ENCODE data around the gene BAX.

The BAX gene

DNA sequence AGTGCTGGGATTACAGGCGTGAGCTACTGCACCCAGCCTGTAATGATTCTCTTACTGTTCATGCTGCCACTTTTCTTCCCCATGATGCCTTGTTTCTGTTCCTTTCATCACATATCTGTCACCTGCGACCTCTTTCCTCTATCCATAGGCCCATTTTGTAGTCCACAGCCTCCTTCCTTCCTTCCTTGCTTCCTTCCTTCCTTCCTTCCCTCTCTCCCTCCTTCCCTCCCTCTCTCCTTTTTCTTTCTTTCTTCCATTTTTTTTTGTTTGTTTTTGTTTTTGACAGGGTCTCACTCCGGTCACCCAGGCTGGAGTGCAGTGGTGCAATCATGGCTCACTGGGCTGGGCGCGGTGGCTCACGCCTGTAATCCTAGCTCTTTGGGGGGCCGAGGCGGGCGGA lies 34.2 kb downstream of the BAX start:
- no peak for DNase-seq

DNA sequence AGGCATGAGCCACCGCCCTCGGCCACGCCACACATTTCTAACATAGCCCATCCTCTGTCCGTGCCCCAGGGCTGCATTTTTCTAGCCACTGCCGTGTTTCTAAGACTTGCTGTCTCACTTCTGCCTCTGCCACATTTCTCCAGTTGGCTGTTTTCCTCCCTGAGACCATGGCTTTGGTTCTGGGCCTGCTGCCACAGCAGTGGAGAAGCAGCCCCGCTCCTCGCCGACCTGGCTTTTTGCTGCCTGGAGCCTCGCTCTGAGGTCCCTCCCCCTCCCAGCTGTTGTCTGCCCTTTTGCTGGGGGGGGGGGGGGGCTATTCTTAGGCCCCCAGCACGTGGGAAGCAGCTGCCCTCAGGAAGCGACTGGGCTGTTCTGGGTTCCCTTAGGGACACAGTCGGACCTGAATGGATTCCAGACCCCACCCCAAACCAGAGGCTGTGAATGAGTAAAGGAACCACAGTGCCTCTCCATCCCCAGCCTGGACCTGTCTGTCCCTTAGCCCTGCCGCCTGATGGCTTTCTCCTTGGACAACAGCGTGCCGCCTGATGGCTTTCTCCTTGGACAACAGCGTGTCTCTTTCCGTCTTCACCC lies 35.1 kb downstream of the BAX start:
- no peak for DNase-seq

DNA sequence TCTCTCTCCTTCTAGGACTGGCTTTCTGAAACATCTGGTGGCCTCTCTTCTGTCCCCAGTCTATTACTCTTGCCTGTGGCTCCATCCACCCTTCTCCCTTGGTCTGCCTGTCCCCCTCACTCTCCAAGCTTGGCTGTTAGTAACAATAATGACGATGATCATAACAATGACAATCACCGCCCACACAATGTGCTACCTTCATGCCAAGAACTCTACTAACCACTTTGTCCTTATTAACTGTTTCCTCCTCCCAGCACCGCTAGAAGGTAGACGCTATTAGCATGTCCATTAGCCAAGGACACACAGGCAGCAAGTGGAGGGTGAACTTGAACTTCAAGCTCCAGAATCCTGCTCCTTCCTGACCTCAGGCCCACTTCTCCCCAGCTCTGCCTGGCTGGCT lies 35.7 kb downstream of the BAX start:
- DNase-seq, result no peak

DNA sequence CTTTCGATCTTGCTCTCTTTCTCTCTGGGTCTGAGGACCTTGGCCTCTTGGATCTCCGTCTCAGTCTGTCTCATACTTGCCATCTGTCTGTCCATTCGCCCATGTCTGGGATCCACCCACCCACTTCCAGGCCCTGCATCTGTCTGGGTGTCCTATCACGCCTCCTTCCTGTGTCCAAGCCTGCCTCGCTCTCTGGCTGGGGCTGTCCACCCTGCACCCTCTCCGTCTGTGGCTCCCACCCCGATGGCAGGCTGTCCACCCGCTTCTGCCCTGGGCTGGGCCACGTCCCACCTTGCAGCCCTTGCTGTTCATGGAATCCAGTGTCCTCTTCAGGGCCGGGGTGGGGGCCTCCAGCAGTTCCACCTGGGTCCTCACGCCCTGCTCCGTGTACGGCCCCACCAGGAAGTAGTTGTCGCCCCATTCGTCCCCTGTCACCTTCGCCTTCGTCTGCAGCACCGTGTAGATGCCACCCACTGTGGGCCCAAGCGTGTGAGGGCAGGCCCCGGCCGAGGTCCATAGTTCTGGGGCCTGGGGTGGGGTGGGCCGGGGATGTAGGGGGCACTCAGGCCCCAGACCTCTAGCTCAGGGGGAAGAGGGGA lies 36.4 kb downstream of the BAX start:
- DNase-seq, result no peak

DNA sequence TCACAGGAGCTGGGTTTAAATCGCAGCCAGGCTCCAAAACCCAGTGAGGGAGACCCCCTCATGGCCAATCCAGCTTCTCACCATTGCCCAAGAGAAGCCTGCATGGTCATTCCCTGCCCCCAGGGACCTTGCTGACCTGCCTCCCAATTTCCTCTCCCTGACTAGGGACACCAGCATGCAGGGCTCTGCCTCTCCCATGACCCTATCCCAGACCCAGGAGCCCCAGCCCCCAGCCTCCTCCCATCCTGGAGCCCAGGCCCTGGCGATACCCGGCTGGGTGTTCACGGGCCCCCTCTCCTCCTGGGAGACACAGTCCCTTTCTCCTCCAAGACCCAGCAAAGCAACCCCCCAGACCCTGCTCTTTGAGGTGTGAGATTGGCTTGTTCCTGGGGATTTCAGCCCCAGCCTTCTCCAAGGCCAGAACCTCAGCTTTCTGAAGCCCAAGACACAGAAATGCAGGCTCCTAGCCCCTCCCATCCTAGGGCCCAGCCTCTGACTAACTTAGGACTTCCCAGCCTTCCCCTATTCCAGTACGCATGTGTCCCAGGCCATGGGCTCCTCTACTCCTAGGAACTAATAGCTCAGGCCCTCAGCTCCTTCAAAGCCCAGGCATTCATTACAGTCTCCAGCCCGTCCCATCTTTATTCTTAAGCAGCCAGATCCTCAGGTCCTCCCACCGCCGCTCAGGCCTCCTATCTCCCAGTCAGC lies 37.4 kb downstream of the BAX start:
- peak; percentile 52 for DNase-seq

DNA sequence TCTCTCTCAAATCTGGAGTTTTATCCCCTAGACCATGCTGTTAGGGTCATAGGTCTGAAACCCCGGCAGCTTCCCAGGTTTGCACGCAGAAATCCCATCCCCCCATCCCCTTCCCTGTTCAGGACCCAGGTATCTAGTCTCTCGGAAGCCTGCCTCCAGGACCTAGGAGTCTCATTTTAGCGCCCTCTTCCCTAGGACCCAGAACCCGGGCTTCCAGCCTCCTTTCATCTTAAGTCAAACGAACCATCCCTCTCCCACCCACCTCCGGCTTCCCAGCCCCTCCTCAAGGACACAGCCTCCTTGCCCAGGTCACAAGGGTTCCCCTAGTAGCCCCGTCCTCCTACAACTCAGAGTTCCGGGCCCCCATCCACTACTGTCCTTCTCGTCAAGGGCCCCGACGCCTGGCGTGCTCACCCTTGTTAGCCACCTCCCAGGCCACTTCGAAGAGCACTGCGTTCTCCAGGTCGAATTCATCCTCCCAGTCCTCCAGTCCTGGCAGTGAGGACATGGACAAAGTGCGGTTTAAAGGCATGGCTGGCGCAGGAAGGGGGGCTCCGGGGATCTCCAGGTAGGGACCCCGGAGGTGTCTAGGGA lies 38.0 kb downstream of the BAX start:
- DNase-seq, result peak; percentile 39

DNA sequence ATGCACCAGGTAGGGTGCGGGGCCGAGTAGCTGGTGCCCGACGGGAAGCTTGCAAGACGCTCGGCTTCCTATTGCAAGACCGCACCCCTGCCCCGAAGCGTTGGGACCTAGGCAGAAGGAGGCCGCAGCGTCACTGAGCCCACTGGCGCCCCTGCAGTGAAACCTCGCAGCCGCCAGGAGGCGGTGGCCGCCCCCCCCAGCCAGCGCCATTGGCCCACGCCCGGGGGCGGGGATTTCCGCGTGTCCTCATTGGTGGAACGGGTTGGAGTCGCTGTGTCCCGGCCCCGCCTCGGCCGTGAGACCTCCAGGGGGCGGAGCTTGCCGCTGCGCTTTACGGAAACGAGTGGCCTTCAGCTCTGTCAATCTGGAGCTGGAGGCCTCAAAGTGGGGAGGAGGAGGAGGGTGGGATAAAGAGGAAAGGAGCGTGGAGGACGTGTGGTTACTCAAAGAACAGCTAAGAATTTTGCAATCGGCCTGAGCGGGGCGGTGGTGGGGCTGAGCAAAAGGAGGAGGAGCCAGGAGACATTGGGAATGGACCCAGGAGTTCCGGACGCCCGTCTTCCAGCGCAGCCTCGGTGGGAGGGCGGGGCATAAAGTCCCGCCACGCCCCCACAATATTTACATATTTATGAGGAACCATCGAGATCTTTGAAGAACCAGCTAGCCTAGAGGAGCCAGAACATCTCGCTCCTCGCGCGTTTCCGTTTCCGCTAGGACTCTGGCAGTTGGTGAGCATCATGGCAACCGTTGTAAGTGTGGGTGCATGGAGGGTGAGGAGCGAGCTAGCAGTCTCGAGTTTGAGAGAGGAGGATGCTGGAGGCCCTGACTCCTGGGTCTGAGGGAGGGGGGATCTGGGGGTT lies 38.7 kb downstream of the BAX start, which contains the start of the genes GYS1 and RUVBL2:
GYS1 (minus strand) TSS at position 135 of the 860 bp plus-strand sequence. CDS start 197 bp downstream, outside the sequence.
RUVBL2 (plus strand) TSS at position 713 of the 860 bp plus-strand sequence; CDS start at position 738, 25 bp downstream.
- DNase-seq, result peak; percentile 100

DNA sequence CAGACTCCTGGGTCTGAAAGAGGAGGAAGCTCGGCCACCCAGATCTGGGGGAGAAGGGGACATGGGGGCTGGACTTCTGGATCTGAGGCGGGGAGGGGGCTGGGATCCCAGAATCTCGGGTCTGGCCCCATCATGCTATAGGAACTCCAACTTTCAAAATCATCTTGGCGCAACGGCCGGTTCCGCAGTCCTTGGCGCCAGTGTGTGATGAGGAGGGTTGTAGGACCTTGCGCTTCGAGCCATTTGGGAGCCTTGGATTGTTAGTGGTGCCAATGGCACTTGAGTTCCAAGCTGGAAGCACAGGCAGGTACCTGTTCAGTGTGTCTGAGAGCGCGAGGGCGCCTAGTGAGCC lies 39.3 kb downstream of the BAX start:
- no peak for DNase-seq

DNA sequence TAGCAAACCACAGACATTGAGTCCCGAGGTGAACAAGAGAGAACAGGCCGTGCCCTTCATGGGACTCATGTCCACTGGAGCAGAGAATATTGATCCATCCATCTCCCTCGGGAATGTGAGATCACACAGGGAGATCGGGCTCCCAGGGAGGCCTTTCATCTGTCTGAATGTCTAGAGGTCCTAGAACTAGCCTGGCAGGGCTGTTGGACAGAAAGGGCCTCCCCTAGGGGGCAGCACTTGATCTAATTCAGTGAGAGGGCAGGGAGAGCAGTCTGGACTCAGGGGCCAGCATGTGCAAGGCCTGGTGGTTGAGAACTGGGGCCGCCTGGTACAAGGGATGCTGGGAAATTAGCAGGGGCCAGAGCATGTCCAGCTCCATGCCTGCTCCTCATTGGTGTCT lies 43.3 kb downstream of the BAX start:
- DNase-seq, result peak; percentile 84

DNA sequence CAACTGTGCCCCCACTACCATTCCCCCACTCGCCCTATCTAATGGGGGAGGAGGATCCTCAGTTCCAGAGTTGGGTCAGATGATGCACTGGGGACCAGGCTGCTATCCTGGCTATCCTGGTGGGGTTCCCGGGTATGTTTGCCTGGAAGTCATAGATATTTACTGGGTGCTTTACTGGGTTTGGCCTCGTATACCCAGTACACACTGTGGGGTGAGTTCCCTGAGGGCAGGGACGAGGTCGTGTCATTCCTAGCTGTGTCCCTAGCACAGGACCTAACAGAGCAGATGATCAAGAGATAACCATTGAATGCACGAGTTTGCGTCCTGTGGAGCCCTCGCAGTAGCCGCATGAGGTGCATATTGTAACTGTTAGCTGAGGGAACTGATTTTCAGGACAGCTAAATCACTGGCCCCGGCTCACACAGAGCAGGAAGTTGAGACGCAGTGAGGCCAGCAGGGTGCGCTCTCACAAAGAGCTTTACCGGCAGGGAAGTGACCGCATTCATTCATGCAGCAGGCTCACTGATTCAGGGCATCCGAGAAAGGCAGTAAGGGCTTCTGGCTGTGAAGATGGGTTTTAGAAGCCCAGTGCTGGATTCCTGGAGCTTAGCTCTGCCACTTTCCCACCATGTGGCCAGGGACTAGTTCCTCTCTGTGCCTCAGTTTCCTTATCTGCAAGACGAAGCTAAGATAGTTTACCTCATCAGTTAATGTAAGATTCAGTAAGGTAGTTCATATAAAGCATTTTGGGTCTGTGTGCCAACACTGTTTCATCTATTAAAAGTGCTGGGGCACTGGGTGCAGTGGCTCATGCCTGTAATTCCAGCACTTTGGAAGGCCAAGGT lies 45.0 kb downstream of the BAX start:
- peak; percentile 87 for DNase-seq

DNA sequence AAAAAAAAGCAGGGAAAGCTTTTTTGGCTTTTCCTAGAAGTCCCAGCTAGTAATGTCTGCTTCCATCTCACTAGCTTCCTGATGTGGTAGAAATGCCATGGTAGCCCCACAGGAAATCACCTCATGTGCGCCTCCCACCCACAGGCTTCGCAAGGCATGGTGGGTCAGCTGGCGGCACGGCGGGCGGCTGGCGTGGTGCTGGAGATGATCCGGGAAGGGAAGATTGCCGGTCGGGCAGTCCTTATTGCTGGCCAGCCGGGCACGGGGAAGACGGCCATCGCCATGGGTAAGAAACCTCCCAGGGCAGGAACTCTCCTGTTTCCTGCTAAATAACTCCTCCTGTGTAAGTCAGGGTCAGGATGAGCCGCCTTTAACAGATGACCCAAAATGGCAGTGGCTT lies 49.5 kb downstream of the BAX start:
- no peak for DNase-seq

DNA sequence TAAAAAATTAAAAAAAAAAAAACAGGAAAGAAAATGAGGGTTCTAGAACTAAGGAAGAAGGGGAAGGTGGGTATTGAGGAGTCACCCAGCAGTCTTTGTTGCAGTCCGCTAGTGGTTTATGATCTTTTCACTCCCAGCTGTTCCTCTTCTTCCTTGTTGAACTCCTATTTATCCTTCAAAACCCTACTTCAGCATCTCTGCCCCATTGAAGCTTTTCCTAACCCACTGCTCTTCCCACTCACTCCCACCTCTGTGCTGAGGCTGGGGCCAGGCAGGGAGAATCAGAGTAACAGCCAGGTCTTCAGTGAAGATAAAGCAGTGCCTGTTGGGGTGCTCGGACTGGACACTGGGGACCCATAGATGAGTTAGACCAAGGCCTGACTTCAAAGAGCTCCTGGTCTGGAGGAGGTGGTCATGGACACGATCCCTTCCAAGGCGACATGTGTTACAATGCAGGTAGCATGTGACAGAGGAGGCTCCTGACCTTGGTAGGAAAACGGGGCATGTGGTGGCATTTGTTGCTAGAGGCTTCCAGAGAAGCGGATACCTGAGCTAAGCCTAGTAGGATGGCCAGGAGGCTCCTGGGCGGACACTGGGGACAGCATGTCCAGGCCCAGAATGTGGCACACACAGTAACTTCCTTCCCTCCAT lies 50.4 kb downstream of the BAX start:
- no peak for DNase-seq

DNA sequence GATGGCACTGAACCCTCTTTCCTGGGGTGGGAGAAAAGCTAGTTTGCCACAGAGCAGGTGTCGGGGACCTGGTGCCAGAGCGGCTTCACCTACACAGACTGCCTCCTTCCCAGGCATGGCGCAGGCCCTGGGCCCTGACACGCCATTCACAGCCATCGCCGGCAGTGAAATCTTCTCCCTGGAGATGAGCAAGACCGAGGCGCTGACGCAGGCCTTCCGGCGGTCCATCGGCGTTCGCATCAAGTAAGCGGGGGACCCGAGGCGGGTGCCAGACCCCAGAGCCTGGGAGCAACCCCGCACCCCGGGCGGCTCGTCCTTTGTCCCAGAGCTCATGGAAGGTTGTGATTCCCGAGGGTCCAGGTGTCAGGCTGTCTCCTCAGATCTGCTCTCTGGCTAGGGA lies 52.2 kb downstream of the BAX start:
- DNase-seq, result no peak

DNA sequence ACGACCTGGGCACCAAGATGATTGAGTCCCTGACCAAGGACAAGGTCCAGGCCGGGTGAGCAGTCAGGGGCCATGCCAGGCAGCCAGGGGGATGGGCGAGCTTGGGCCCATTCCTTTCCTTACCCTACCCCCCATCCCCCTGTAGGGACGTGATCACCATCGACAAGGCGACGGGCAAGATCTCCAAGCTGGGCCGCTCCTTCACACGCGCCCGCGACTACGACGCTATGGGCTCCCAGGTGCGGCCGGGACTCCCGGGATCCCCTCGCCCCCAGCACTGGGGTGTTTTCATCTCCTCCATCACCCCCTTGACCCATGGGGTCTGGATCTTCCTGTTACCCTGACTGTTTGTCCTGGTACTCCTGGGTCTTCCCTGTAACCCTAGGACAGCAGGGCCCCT lies 55.2 kb downstream of the BAX start:
- no peak for DNase-seq

DNA sequence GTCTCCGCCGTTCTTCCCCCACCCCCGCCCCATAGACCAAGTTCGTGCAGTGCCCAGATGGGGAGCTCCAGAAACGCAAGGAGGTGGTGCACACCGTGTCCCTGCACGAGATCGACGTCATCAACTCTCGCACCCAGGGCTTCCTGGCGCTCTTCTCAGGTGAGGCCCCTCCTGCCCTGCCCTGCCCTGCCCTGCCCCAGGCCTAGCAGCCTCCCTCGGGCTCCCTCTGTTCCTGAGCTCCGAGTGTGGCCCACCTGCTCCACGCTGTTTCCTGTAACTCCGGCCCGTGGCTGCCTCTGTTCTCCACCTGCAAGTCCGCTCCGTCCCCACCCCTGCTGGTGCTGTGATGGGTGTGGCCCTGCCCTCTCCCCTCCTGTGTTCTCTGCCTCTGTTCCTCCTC lies 55.8 kb downstream of the BAX start:
- no peak for DNase-seq

DNA sequence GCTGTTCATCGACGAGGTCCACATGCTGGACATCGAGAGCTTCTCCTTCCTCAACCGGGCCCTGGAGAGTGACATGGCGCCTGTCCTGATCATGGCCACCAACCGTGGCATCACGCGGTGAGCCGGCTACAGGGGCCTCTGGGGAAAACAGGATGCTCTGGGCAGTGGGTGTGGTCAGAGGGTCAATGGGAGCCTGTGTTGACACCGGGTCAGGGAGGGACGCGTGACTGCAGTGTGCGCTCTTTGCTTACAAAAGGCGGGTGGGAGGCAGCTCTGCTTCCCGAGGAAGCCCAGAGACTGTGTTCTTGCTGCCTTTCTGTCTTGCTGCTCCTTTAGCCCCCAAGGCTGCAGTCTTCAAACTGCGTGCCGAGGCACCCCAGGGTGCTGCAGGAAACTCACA lies 56.5 kb downstream of the BAX start:
- no peak for DNase-seq
